GM12878 (cell line): ENCODE data around the gene MCEMP1. TPM values are rescaled to one million over a fixed set of nuclear protein-coding genes. Genes with fewer than 3 reads are reported as not detected.

Source experiments
- ATF7 ChIP-seq: fragments of 450-650 bp; IDR thresholded peaks from 2 replicates; pipeline ENCODE4 v1.6.1; 2016; ENCODE audit warnings: low read depth, mild to moderate bottlenecking
- BCLAF1 ChIP-seq: fragments of 450-650 bp; IDR thresholded peaks from 2 replicates; pipeline ENCODE4 v1.6.1; 2017; ENCODE audit warnings: antibody characterized with exemption, mild to moderate bottlenecking, moderate library complexity
- BRCA1 ChIP-seq: IDR thresholded peaks from 2 replicates; pipeline ENCODE4 v1.6.1; 2011; ENCODE audit warnings: low read depth, low read length, improper control_type of control experiment
- CBX3 ChIP-seq: fragments of 200-600 bp; sonication (generic); IDR thresholded peaks from 2 replicates; pipeline ENCODE4 v1.6.1; 2016; ENCODE audit warnings: low read depth, borderline replicate concordance
- CHD2 ChIP-seq: IDR thresholded peaks from 2 replicates; pipeline ENCODE4 v1.6.1; 2011; ENCODE audit warnings: low read depth, low read length, improper control_type of control experiment, borderline replicate concordance
- CHD4 ChIP-seq: fragments of 200-600 bp; sonication (generic); IDR thresholded peaks from 2 replicates; pipeline ENCODE4 v1.6.1; 2016; ENCODE audit warnings: mild to moderate bottlenecking
- CREB1 ChIP-seq: IDR thresholded peaks from 2 replicates; pipeline ENCODE4 v1.6.1; 2012; ENCODE audit warnings: low read depth, mild to moderate bottlenecking, inconsistent platforms
- CREM ChIP-seq: IDR thresholded peaks from 2 replicates; pipeline ENCODE4 v1.6.1; 2014; ENCODE audit warnings: antibody characterized with exemption, low read depth
- FOXK2 ChIP-seq: fragments of 450-650 bp; IDR thresholded peaks from 2 replicates; pipeline ENCODE4 v1.6.1; 2017; ENCODE audit warnings: mild to moderate bottlenecking, moderate library complexity
- HDAC6 ChIP-seq: fragments of 200-600 bp; sonication (generic); IDR thresholded peaks from one replicate; pipeline ENCODE4 v1.8.0; 2017; ENCODE audit warnings: antibody characterized with exemption; ENCODE audit not compliant: unreplicated experiment
- IRF4 ChIP-seq: IDR thresholded peaks from 2 replicates; pipeline ENCODE4 v1.6.1; 2011; ENCODE audit warnings: low read depth, low read length
- MYB ChIP-seq: fragments of 150-350 bp; IDR thresholded peaks from 2 replicates; pipeline ENCODE4 v1.6.1; 2014; ENCODE audit warnings: mild to moderate bottlenecking, low read depth, low read length, borderline replicate concordance
- NBN ChIP-seq: fragments of 450-650 bp; IDR thresholded peaks from 2 replicates; pipeline ENCODE4 v1.6.1; 2016
- PAX5 ChIP-seq: IDR thresholded peaks from 2 replicates; pipeline ENCODE4 v1.6.1; 2011; ENCODE audit warnings: low read depth, low read length, borderline replicate concordance
- REST ChIP-seq: IDR thresholded peaks from 2 replicates; pipeline ENCODE4 v1.6.1; 2012; ENCODE audit warnings: mild to moderate bottlenecking, low read depth, low read length
- SMAD1 ChIP-seq: fragments of 450-650 bp; IDR thresholded peaks from 2 replicates; pipeline ENCODE4 v1.6.1; 2018; ENCODE audit warnings: mild to moderate bottlenecking, low read depth; ENCODE audit not compliant: partially characterized antibody
- SPI1 ChIP-seq: IDR thresholded peaks from 2 replicates; pipeline ENCODE4 v1.6.1; 2011; ENCODE audit warnings: low read depth, mild to moderate bottlenecking, low read length, moderate library complexity, borderline replicate concordance; ENCODE audit not compliant: insufficient read depth
- TCF7 ChIP-seq: IDR thresholded peaks from 2 replicates; pipeline ENCODE4 v1.6.1; 2014; ENCODE audit warnings: antibody characterized with exemption, borderline replicate concordance
- ZNF384 ChIP-seq: IDR thresholded peaks from 2 replicates; pipeline ENCODE4 v1.6.1; 2012; ENCODE audit warnings: low read depth, mild to moderate bottlenecking, low read length, improper control_type of control experiment, borderline replicate concordance
- ZNF687 ChIP-seq: fragments of 450-650 bp; IDR thresholded peaks from 2 replicates; pipeline ENCODE4 v1.6.1; 2017; ENCODE audit warnings: mild to moderate bottlenecking, moderate library complexity
- polyA plus RNA-seq, 11 experiments: library from polyadenylated mRNA; depleted of rRNA in 4 of 11; unstranded in 6 of 11; stranded (reverse) in 5 of 11; fragments of >200 nt; fragmentation: Nextera tagmentation in 4 of 11; fragmentation: Illumina TruSeq in 1 of 11; extraction: Ambion mirVana in 4 of 11; extraction: Trizol in 1 of 11; gene quantifications; 1 replicate in 1 of 11; 2 replicates in 10 of 11; pipeline versions ENCODE4 v1.2.1 to v1.2.3, GENCODE V29; 2011 to 2016; ENCODE audit warnings: inconsistent platforms in 2 of 11, missing spikeins in 2 of 11, low read depth in 1 of 11
- total RNA-seq, 4 experiments: library from RNA; depleted of rRNA in 3 of 4; stranded (reverse); fragments of >200 nt in 3 of 4; fragmentation: Illumina TruSeq in 1 of 4; extraction: Trizol in 1 of 4; gene quantifications; 2 replicates each; pipeline versions ENCODE4 v1.2.1 to v1.2.3, GENCODE V29; 2013 to 2021

Gene MCEMP1
- total and polyA plus RNA-seq, 10 of the 15 experiments (the other 5 are each of a cell fraction or from before 2014, with no cell fraction given), result 0.08 to 0.55 (median 0.26) TPM; not detected in 1

- TF ChIP-seq ZNF687 (peak; percentile 73), BCLAF1 (no peak), IRF4 (no peak), FOXK2 (no peak), HDAC6 (no peak), ATF7 (no peak), BRCA1 (no peak), SMAD1 (no peak), CBX3 (no peak), SPI1 (no peak), CHD4 (no peak), REST (0 out of 2 replicates have a peak, but pooled peaks have one; percentile 9), CREB1 (0 out of 2 replicates have a peak, but pooled peaks have one; percentile 41), NBN (no peak), ZNF384 (no peak), CHD2 (no peak), MYB (no peak), CREM (no peak), TCF7 (no peak), PAX5 (no peak; the same call in 1 of the 2 replicates)
These were observed 3.9 kb downstream of the MCEMP1 start, which contains the start of gene TRAPPC5 (continued) for GRCh38 chr19:7680606-7681339.
